GDM1 (cell line): ENCODE data around the gene TRIML1.
"Not testable (repeated sequence)": the region's sequence is repeated elsewhere in the genome, so short reads cannot be mapped to it uniquely, and the experiment has no call there.

Experiments
- DNase-seq: peaks from one replicate; lab custom pipeline; 2025; lab: John Stamatoyannopoulos, UW

The TRIML1 gene

GRCh38 chr4:188154668-188155405 lies 15.6 kb downstream of the TRIML1 start:
- DNase-seq = no peak

- no peak for DNase-seq
Measured at GRCh38 chr4:188158336-188158735, 19.1 kb downstream of the TRIML1 start.

- DNase-seq = not testable (repeated sequence)
Measured at GRCh38 chr4:188159513-188160226, 20.4 kb downstream of the TRIML1 start.

- no peak for DNase-seq
Measured at GRCh38 chr4:188160406-188160805, 21.2 kb downstream of the TRIML1 start.

- no peak for DNase-seq
Measured at GRCh38 chr4:188161167-188161566, 21.9 kb downstream of the TRIML1 start.

GRCh38 chr4:188162698-188163097 lies 23.5 kb downstream of the TRIML1 start:
- DNase-seq = no peak

- no peak for DNase-seq
Measured at GRCh38 chr4:188168726-188169373, 29.6 kb downstream of the TRIML1 start.

- DNase-seq = no peak
Measured at GRCh38 chr4:188171551-188171950, 32.3 kb downstream of the TRIML1 start.

- no peak for DNase-seq
Measured at GRCh38 chr4:188175288-188175687, 36.0 kb downstream of the TRIML1 start.

- no peak for DNase-seq
Measured at GRCh38 chr4:188177997-188178675, 38.9 kb downstream of the TRIML1 start.

- DNase-seq = no peak
Measured at GRCh38 chr4:188178806-188179205, 39.6 kb downstream of the TRIML1 start.

- DNase-seq = no peak
Measured at GRCh38 chr4:188187106-188187505, 47.9 kb downstream of the TRIML1 start.

GRCh38 chr4:188190461-188190860 lies 51.2 kb downstream of the TRIML1 start:
- no peak for DNase-seq

- no peak for DNase-seq
Measured at GRCh38 chr4:188194421-188194820, 55.2 kb downstream of the TRIML1 start.

GRCh38 chr4:188195389-188195985 lies 56.2 kb downstream of the TRIML1 start:
- no peak for DNase-seq

- DNase-seq = no peak
Measured at GRCh38 chr4:188196134-188196735, 57.0 kb downstream of the TRIML1 start.
